Prostate gland (tissue), 2 donors: Measurements from ENCODE around the gene NDUFC1. TPM values are rescaled to one million over a fixed set of nuclear protein-coding genes. Genes with fewer than 3 reads are reported as not detected.
"Not testable (repeated sequence)": the region's sequence is repeated elsewhere in the genome, so short reads cannot be mapped to it uniquely, and the experiment has no call there.

Experiments used
- DNase-seq: peaks from one replicate; pipeline ENCODE4 v3.0.0-alpha.2; 2019; ENCODE audit warnings: low spot score
- H3K27ac ChIP-seq, 2 donors: fragments of 200-600 bp; sonication (generic); 2 replicates each; pipeline ENCODE4 v1.5.1; 2017 to 2019
- H3K27me3 ChIP-seq: fragments of 200-600 bp; sonication (generic); replicated peaks from 2 replicates; pipeline ENCODE4 v1.5.1; 2019; ENCODE audit not compliant: insufficient read depth
- H3K36me3 ChIP-seq, 2 donors: fragments of 200-600 bp; sonication (generic); 1 replicate in 1 of 2; 2 replicates in 1 of 2; pipeline versions ENCODE4 v1.5.1 to v1.8.1; 2017 to 2019
- H3K4me1 ChIP-seq: fragments of 200-600 bp; sonication (generic); replicated peaks from 2 replicates; pipeline ENCODE4 v1.5.1; 2019
- H3K4me3 ChIP-seq, 2 donors: fragments of 200-600 bp; sonication (generic); 2 replicates each; pipeline ENCODE4 v1.5.1; 2017 to 2019
- H3K9me3 ChIP-seq: fragments of 200-600 bp; sonication (generic); 2 replicates; pipeline ENCODE4 v1.5.1; 2017
- CTCF ChIP-seq, 4 experiments: fragments of 200-600 bp in 2 of 4; fragments of 450-650 bp in 2 of 4; sonication (generic) in 2 of 4; IDR thresholded peaks; 1 replicate in 3 of 4; 2 replicates in 1 of 4; pipeline ENCODE4 v1.5.1; 2016 to 2019; ENCODE audit warnings: antibody characterized with exemption in 4 of 4, mild to moderate bottlenecking in 2 of 4, moderate library complexity in 2 of 4
- POLR2A ChIP-seq: fragments of 450-650 bp; IDR thresholded peaks from one replicate; pipeline ENCODE4 v1.6.1; 2016; ENCODE audit warnings: antibody characterized with exemption, mild to moderate bottlenecking
- POLR2AphosphoS5 ChIP-seq: sonication (generic); formaldehyde crosslinking; IDR thresholded peaks from one replicate; pipeline ENCODE4 v1.6.1; 2017; ENCODE audit warnings: antibody characterized with exemption
- WGBS: methylation state at CpG from one replicate; pipeline ENCODE4 v1.1.5; 2018; 5-methylcytosine and 5-hydroxymethylcytosine counted together
- intact Hi-C: fragments of 100-400 bp; cut with DNase I; formaldehyde crosslinking; loops from one replicate; pipeline ENCODE4 v1.14.2; 2022
- total RNA-seq, 2 donors: library from RNA; depleted of rRNA; stranded (reverse); fragments of >200 nt; gene quantifications; one replicate each; pipeline ENCODE4 v1.1.0, GENCODE V29; 2016

The NDUFC1 gene
- total RNA-seq, 2 donors from 2014 or later: 80.2 to 85.9 TPM

- no peak for DNase-seq
- Histone ChIP-seq H3K4me1 (no peaks in the 10 kb centered on the region), H3K9me3 (no peaks in the 10 kb centered on the region), H3K36me3 (no peaks in the 10 kb centered on the region), H3K4me3 (no peak overlapping the region), H3K27ac (no peak overlapping the region), H3K27me3 (no peaks in the 10 kb centered on the region)
- intact Hi-C loops: no loop called here
- 83% methylated on average over 4 of the region's 4 CpGs for WGBS
- TF ChIP-seq POLR2AphosphoS5: no peak
- TF ChIP-seq CTCF (IDR thresholded peaks at IDR 0.05): no peak
- TF ChIP-seq POLR2A: no peak
These were observed 27.5 kb upstream of the NDUFC1 start for GRCh38 chr4:139329665-139330200.

DNA sequence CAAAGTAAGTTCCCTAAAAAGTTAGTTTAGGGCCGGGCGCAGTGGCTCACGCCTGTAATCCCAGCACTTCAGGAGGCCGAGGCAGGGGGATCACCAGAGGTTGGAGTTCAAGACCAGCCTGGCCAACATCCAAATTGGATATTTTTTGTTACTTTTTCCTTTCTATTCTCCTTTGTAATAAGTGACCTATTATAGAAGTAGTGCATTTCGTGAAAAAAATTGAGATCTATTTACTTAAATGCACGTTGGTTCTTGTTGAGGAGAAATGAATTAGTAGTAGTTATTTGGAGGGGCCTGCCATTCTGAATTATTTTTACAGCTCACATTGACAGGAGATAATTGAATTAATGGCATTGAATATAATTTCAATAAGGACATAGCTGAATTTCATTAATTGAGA is 22.3 kb upstream of the NDUFC1 start:
- TF ChIP-seq POLR2AphosphoS5 (no peak), POLR2A (no peak), CTCF (IDR thresholded peaks at IDR 0.05) (no peak)
- Histone ChIP-seq H3K36me3 (no peaks in the 10 kb centered on the region), H3K4me3 (no peak overlapping the region), H3K9me3 (no peaks in the 10 kb centered on the region), H3K27ac (no peak overlapping the region), H3K4me1 (no peaks in the 10 kb centered on the region), H3K27me3 (no peaks in the 10 kb centered on the region)
- intact Hi-C loops: no loop called here
- no peak for DNase-seq
- 70% methylated on average over 6 of the region's 6 CpGs for WGBS

- H3K9me3 ChIP-seq, DNase-seq, H3K4me3 ChIP-seq, H3K36me3 ChIP-seq, intact Hi-C loops, H3K4me1 ChIP-seq, H3K27ac ChIP-seq, H3K27me3 ChIP-seq: not testable (repeated sequence)
- 97% methylated on average over 6 of the region's 6 CpGs for WGBS
These were observed 20.3 kb upstream of the NDUFC1 start for GRCh38 chr4:139322541-139322940.

DNA sequence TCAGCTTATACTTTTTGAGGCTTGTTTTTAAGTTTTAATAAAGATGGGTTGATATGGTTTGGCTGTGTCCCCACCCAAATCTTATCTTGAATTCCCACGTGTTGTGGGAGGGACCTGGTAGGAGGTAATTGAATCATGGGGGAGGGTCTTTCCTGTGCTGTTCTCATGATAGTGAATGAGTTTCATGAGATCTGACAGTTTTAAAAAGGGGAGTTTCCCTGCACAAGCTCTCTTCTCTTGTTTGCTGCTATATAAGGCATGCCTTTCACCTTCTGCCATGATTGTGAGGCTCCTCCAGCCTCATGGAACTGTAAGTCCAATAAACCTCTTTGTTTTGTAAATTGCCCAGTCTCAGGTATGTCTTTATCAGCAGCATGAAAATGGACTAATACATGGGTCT is 19.8 kb upstream of the NDUFC1 start:
- DNase-seq, H3K27ac ChIP-seq, H3K36me3 ChIP-seq, H3K4me3 ChIP-seq, H3K27me3 ChIP-seq, H3K4me1 ChIP-seq, H3K9me3 ChIP-seq, intact Hi-C loops: not testable (repeated sequence)
- WGBS: 48% methylated on average over 1 of the region's 1 CpG

GRCh38 chr4:139319571-139319970 is 17.3 kb upstream of the NDUFC1 start:
- intact Hi-C loops: no loop called here
- no peak for DNase-seq
- H3K4me1 ChIP-seq: no peaks in the 10 kb centered on the region

More at GRCh38 chr4:139319571-139319970, 17.3 kb upstream of the NDUFC1 start:
- Histone ChIP-seq H3K27me3 (no peaks in the 10 kb centered on the region), H3K9me3 (no peaks in the 10 kb centered on the region), H3K4me3 (no peak overlapping the region), H3K36me3 (no peaks in the 10 kb centered on the region), H3K27ac (no peak overlapping the region)
- TF ChIP-seq CTCF (IDR thresholded peaks at IDR 0.05): no peak
- TF ChIP-seq POLR2AphosphoS5: no peak
- TF ChIP-seq POLR2A: no peak
- WGBS: 95% methylated on average over 1 of the region's 1 CpG
